Transverse colon (tissue), 4 donors: Measurements from ENCODE around the gene CYP4F22. TPM values are rescaled to one million over a fixed set of nuclear protein-coding genes. Genes with fewer than 3 reads are reported as not detected.

Experiments used
- DNase-seq: peaks from one replicate; pipeline ENCODE4 v3.0.0-alpha.2; 2019
- H3K27ac ChIP-seq, 4 donors: fragments of 200-600 bp; sonication (generic); 2 replicates each; pipeline ENCODE4 v1.5.1; 2016 to 2018; ENCODE audit warnings: inconsistent platforms in 4 of 4
- H3K27me3 ChIP-seq: fragments of 200-600 bp; sonication (generic); 2 replicates; pipeline ENCODE4 v1.5.1; 2017; ENCODE audit warnings: inconsistent platforms
- H3K36me3 ChIP-seq, 4 donors: fragments of 200-600 bp; sonication (generic); 2 replicates each; pipeline ENCODE4 v1.5.1; 2017 to 2019; ENCODE audit warnings: inconsistent platforms in 4 of 4
- H3K4me1 ChIP-seq, 4 donors: fragments of 200-600 bp; sonication (generic); 2 replicates each; pipeline ENCODE4 v1.5.1; 2017 to 2020; ENCODE audit warnings: inconsistent platforms in 4 of 4
- H3K4me3 ChIP-seq, 4 donors: fragments of 200-600 bp; sonication (generic); 1 replicate in 1 of 4; 2 replicates in 3 of 4; pipeline versions ENCODE4 v1.5.1 to v1.6.1; 2017 to 2019; ENCODE audit warnings: inconsistent platforms in 4 of 4
- H3K9me3 ChIP-seq, 2 donors: fragments of 200-600 bp; sonication (generic); 2 replicates each; pipeline ENCODE4 v1.5.1; 2017 to 2019; ENCODE audit warnings: inconsistent platforms in 2 of 2
- EP300 ChIP-seq: sonication (generic); formaldehyde crosslinking; IDR thresholded peaks from one replicate; pipeline ENCODE4 v1.6.1; 2017; ENCODE audit warnings: antibody characterized with exemption, low read depth
- POLR2A ChIP-seq: fragments of 450-650 bp; IDR thresholded peaks from one replicate; pipeline ENCODE4 v1.6.1; 2016; ENCODE audit warnings: antibody characterized with exemption, mild to moderate bottlenecking, moderate library complexity
- POLR2AphosphoS5 ChIP-seq, 3 donors: sonication (generic); formaldehyde crosslinking; IDR thresholded peaks; one replicate each; pipeline ENCODE4 v1.6.1; 2016; ENCODE audit warnings: antibody characterized with exemption in 3 of 3
- WGBS, 2 donors: methylation state at CpG; one replicate each; pipeline ENCODE4 v1.1.5; 2018; ENCODE audit warnings: low coverage in 1 of 2; 5-methylcytosine and 5-hydroxymethylcytosine counted together
- in situ Hi-C, 4 donors: fragments of 200-750 bp; cut with MboI; loops; one replicate each; pipeline versions ENCODE4 v1.15.0 to v1.15.1; 2017; ENCODE audit warnings: low sequenced_read_pairs in 3 of 4, low pct_ligation_motif_present in 1 of 4, low pct_unique_long_range_greater_than_20kb in 1 of 4
- intact Hi-C: fragments of 100-400 bp; cut with DNase I; formaldehyde crosslinking; loops from one replicate; pipeline ENCODE4 v1.15.1; 2023; ENCODE audit warnings: low total_unique reads
- total RNA-seq, 4 donors: library from RNA; depleted of rRNA; stranded (reverse); fragments of >200 nt; gene quantifications; one replicate each; pipeline ENCODE4 v1.1.0, GENCODE V29; 2016
- TF ChIP-seq, protein P1 (sequence below), 5 experiments: fragments of 200-600 bp in 3 of 5; fragments of 450-650 bp in 2 of 5; sonication (generic) in 3 of 5; IDR thresholded peaks; 1 replicate in 2 of 5; 2 replicates in 3 of 5; pipeline ENCODE4 v1.5.1; 2016 to 2017; ENCODE audit warnings: antibody characterized with exemption in 5 of 5, inconsistent platforms in 3 of 5, mild to moderate bottlenecking in 2 of 5, moderate library complexity in 1 of 5

The CYP4F22 gene
- total RNA-seq, 4 donors from 2014 or later: not detected

DNA sequence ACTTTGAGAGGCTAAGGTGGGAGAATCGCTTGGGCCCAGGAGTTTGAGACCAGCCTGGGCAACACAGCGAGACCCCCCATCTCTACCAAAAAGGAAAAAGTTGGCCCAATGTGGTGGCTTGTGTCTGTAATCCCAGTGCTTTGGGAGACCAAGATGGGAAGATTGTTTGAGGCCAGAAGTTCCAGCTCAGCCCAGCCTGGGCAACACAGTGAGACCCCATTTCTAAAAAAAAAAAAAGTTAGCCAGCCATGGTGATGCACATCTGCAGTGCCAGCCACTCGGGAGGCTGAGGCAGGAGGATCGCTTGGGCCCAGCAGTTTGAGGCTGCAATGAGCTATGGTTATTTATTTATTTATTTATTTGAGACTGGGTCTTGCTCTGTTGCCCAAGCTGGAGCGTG lies 41.3 kb downstream of the CYP4F22 start:
- H3K4me3 ChIP-seq: no peak overlapping the region
- WGBS, 2 donors: 91% methylated on average over 5 of the region's 5 CpGs; no CpG with 5 or more reads in 1 of the 2 donors
- H3K27ac ChIP-seq: no peak overlapping the region
- no peak for DNase-seq
- peaks cover 39% of the 10 kb centered on the region for H3K27me3 ChIP-seq
- no peaks in the 10 kb centered on the region for H3K36me3 ChIP-seq
- peaks cover 0 to 11% (median 8%) of the 10 kb centered on the region in 4 donors for H3K4me1 ChIP-seq
- H3K9me3 ChIP-seq: no peaks in the 10 kb centered on the region
- intact Hi-C loops (no loop called here), in situ Hi-C loops (no loop called here)
- no peak for TF ChIP-seq POLR2A
- TF ChIP-seq, protein P1, sequence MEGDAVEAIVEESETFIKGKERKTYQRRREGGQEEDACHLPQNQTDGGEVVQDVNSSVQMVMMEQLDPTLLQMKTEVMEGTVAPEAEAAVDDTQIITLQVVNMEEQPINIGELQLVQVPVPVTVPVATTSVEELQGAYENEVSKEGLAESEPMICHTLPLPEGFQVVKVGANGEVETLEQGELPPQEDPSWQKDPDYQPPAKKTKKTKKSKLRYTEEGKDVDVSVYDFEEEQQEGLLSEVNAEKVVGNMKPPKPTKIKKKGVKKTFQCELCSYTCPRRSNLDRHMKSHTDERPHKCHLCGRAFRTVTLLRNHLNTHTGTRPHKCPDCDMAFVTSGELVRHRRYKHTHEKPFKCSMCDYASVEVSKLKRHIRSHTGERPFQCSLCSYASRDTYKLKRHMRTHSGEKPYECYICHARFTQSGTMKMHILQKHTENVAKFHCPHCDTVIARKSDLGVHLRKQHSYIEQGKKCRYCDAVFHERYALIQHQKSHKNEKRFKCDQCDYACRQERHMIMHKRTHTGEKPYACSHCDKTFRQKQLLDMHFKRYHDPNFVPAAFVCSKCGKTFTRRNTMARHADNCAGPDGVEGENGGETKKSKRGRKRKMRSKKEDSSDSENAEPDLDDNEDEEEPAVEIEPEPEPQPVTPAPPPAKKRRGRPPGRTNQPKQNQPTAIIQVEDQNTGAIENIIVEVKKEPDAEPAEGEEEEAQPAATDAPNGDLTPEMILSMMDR (IDR thresholded peaks at IDR 0.05): no peak

DNA sequence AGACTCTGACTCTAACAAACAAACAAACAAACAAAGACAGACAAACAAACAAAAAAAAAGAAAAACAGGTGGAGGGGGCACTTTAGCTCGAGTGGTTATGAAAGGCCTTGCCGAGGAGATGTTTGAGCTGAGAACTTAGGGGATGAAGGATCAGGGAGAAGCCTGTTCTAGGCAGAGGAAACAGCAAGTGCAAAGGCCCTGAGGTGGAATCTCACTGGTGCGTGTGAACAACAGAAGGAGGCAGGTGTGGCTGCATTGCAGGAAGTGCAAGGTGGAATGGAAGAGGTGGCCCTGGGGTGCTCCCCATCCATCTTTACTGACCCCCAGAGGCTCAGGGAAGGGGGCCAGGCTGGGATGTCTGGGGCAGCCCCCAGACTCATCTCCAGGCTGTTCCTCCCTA lies 41.9 kb downstream of the CYP4F22 start:
- intact Hi-C loops: no loop called here
- Histone ChIP-seq H3K4me1 (peaks cover 0 to 11% (median 8%) of the 10 kb centered on the region in 4 donors), H3K27ac (no peak overlapping the region), H3K4me3 (no peak overlapping the region), H3K27me3 (peaks cover 42% of the 10 kb centered on the region), H3K36me3 (no peaks in the 10 kb centered on the region), H3K9me3 (no peaks in the 10 kb centered on the region)
- DNase-seq: no peak
- TF ChIP-seq POLR2A: no peak
- TF ChIP-seq POLR2AphosphoS5 (IDR thresholded peaks at IDR 0.05): no peak
- TF ChIP-seq, protein P1 (IDR thresholded peaks at IDR 0.05): no peak
- TF ChIP-seq EP300: no peak
- in situ Hi-C loops: loop anchor here (10.0 kb wide), 5 partner anchors 125 to 455 kb away; partner anchors contain the start of gene AKAP8L (in 1 of the 4)
- WGBS, 2 donors: 56 to 83% methylated on average over 3 of the region's 3 CpGs

DNA sequence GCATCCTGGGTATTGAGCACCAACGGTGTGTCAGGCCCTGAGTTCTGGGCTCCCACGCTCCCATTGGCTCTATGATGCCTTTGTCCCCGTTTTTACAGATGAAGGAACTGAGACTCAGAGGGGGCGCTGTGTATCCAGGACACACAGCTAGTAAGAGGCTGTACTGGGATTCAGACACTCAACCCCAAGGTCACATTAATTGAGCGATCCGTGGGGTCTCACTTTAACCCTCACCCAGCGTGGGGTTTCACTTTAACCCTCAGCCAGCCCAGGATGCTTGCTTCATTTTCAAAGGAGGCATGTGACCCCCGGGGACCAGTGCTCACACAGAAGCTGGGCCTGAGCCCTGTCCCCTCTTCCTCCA lies 42.6 kb downstream of the CYP4F22 start:
- peak overlapping the region in 2 of 4 donors; percentile 22 to 34 for H3K4me3 ChIP-seq
- H3K27ac ChIP-seq: no peak overlapping the region
- H3K9me3 ChIP-seq: no peaks in the 10 kb centered on the region
- H3K27me3 ChIP-seq: peaks cover 45% of the 10 kb centered on the region
- H3K4me1 ChIP-seq: peaks cover under 1 to 15% (median 12%) of the 10 kb centered on the region in 4 donors
- H3K36me3 ChIP-seq: no peaks in the 10 kb centered on the region
- no peak for DNase-seq
- 10% methylated on average over 8 of the region's 8 CpGs; no CpG with 5 or more reads in 1 of the 2 donors for WGBS, 2 donors
- intact Hi-C loops (no loop called here), in situ Hi-C loops (loop anchor here (10.0 kb wide), 5 partner anchors 126 to 456 kb away; partner anchors contain the start of gene AKAP8L (in 1 of the 4))
- no peak for TF ChIP-seq POLR2A

DNA sequence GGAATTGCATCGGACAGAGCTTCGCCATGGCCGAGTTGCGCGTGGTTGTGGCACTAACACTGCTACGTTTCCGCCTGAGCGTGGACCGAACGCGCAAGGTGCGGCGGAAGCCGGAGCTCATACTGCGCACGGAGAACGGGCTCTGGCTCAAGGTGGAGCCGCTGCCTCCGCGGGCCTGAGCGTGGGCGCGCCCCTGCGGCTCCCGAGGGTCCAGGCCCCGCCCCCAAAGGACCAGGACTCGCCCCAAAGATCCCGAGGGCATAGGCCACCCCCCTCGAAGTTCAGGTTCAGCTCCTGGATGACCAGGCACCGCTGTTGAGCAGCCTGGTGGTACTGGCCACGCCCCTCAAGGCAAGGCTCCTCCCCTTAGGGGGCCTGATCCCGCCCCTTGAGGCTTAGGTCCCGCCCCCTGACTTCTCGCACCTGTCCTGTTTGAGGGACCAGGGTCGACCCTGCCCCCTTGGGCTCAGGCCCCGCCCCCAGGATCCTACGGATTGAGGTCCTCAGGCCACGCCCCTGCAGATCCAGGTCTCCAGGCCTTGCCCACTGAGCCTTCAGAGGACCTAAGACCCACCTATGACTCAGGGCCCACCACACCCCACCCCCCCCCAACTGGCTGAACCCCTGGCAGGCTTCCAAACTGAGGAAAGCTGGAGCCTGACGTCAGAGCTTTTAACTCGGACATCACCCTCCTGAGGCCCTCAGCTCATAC lies 43.1 kb downstream of the CYP4F22 start:
- H3K27me3 ChIP-seq: peaks cover 45% of the 10 kb centered on the region
- in situ Hi-C loops: loop anchor here (10.0 kb wide), 5 partner anchors 127 to 457 kb away; partner anchors contain the start of gene AKAP8L (in 1 of the 4)
- H3K9me3 ChIP-seq: no peaks in the 10 kb centered on the region
- TF ChIP-seq POLR2AphosphoS5 (IDR thresholded peaks at IDR 0.05) (no peak), EP300 (no peak), POLR2A (no peak)
- TF ChIP-seq, protein P1 (IDR thresholded peaks at IDR 0.05): no peak
- no peaks in the 10 kb centered on the region for H3K36me3 ChIP-seq
- peaks cover 3 to 19% (median 16%) of the 10 kb centered on the region in 4 donors for H3K4me1 ChIP-seq
- H3K27ac ChIP-seq: no peak overlapping the region
- WGBS, 2 donors: 0 to 15% methylated on average over 1 to 33 of the region's 40 CpGs
- DNase-seq: peak; percentile 24
- intact Hi-C loops: no loop called here
- H3K4me3 ChIP-seq: peak overlapping the region in 2 of 4 donors; percentile 22 to 34
